C4-2B (cell line): ENCODE data around the gene CMTM7.

Experiments
- CTCF ChIP-seq: fragments of 450-650 bp; conservative IDR thresholded peaks from 2 replicates; pipeline ENCODE4 v1.5.1; 2017; ENCODE audit warnings: mild to moderate bottlenecking
- ZFX ChIP-seq: fragments of 450-650 bp; IDR thresholded peaks from 2 replicates; pipeline ENCODE4 v1.6.1; 2017

GRCh38 chr3:32498992-32499391 is 107.3 kb downstream of the CMTM7 start:
- no peak for TF ChIP-seq CTCF
- no peak for TF ChIP-seq ZFX
